Right atrium auricular region (tissue), 2 donors: ENCODE results near the gene GFAP. TPM values are rescaled to one million over a fixed set of nuclear protein-coding genes. Genes with fewer than 3 reads are reported as not detected.

ENCODE experiments used
- DNase-seq: peaks from one replicate; pipeline ENCODE4 v3.0.0-alpha.2; 2019; ENCODE audit warnings: low spot score
- H3K27ac ChIP-seq, 2 donors: fragments of 200-600 bp; sonication (generic); 1 replicate in 1 of 2; 2 replicates in 1 of 2; pipeline ENCODE4 v1.5.1; 2016 to 2019
- H3K27me3 ChIP-seq, 2 donors: fragments of 200-600 bp; sonication (generic); one replicate each; pipeline versions ENCODE4 v1.5.1 to v1.6.0; 2017 to 2019
- H3K36me3 ChIP-seq: fragments of 200-600 bp; sonication (generic); one replicate; pipeline ENCODE4 v1.5.1; 2016
- H3K4me1 ChIP-seq, 2 donors: fragments of 200-600 bp; sonication (generic); one replicate each; pipeline versions ENCODE4 v1.5.1 to v1.6.0; 2017 to 2019
- H3K4me3 ChIP-seq, 2 donors: fragments of 200-600 bp; sonication (generic); 1 replicate in 1 of 2; 2 replicates in 1 of 2; pipeline ENCODE4 v1.5.1; 2017 to 2019; ENCODE audit warnings: mild to moderate bottlenecking in 1 of 2, moderate library complexity in 1 of 2
- H3K9me3 ChIP-seq, 2 donors: fragments of 200-600 bp; sonication (generic); one replicate each; pipeline ENCODE4 v1.5.1; 2019
- CTCF ChIP-seq, 2 donors: fragments of 200-600 bp; sonication (generic); IDR thresholded peaks; one replicate each; pipeline ENCODE4 v1.5.1; 2019; ENCODE audit warnings: antibody characterized with exemption in 2 of 2
- total RNA-seq, 2 donors: library from RNA; depleted of rRNA; stranded (reverse); fragments of >200 nt; gene quantifications; one replicate each; pipeline ENCODE4 v1.1.0, GENCODE V29; 2016

GFAP gene
- total RNA-seq, 2 donors from 2014 or later: 4.6 to 5.3 TPM

GRCh38 chr17:44865231-44865660, 50.1 kb downstream of the GFAP start:
- Histone ChIP-seq H3K27me3 (no peaks in the 10 kb centered on the region), H3K9me3 (no peaks in the 10 kb centered on the region), H3K27ac (peak overlapping the region in 1 of 2 donors; percentile 17), H3K4me3 (no peak overlapping the region), H3K4me1 (peaks cover 0 to 12% of the 10 kb centered on the region in 2 donors), H3K36me3 (peaks cover 73% of the 10 kb centered on the region)
- DNase-seq: peak; percentile 70
- peak; percentile 84 to 93 for TF ChIP-seq CTCF (IDR thresholded peaks at IDR 0.05)

DNA sequence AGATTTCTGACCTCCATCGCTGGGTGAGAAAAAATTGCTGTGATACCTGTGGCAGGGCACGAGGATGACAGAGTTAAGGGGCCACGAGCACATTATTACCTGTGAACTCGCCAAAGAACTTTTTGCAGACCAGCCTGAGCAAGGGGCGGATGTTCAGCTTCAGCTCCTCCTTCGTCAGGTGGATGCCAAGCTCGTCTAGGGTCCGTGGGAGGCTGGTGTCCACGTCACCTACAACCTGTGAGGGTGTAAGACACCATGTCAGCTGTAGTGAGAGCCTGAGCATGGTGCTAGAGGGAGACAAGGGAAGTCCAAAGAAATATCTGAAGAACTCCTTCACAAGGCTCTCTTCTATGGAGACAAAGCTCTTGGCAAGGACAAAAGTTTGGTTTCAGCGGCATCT, 50.5 kb downstream of the GFAP start:
- Histone ChIP-seq H3K27ac (no peak overlapping the region), H3K36me3 (peaks cover 73% of the 10 kb centered on the region)

GRCh38 chr17:44863061-44863918, 52.0 kb downstream of the GFAP start:
- Histone ChIP-seq H3K27ac (no peak overlapping the region), H3K4me3 (no peak overlapping the region), H3K4me1 (peaks cover 0 to 11% of the 10 kb centered on the region in 2 donors), H3K27me3 (no peaks in the 10 kb centered on the region), H3K9me3 (no peaks in the 10 kb centered on the region), H3K36me3 (peaks cover 75% of the 10 kb centered on the region)
- no peak for DNase-seq
- no peak for TF ChIP-seq CTCF (IDR thresholded peaks at IDR 0.05)

More for the DNA sequence above, 50.5 kb downstream of the GFAP start:
- TF ChIP-seq CTCF (IDR thresholded peaks at IDR 0.05): no peak
- Histone ChIP-seq H3K9me3 (no peaks in the 10 kb centered on the region), H3K27me3 (no peaks in the 10 kb centered on the region), H3K4me1 (peaks cover 0 to 12% of the 10 kb centered on the region in 2 donors), H3K4me3 (no peak overlapping the region)
- DNase-seq: no peak

GRCh38 chr17:44862278-44862914, 52.9 kb downstream of the GFAP start:
- no peaks in the 10 kb centered on the region for H3K9me3 ChIP-seq
- TF ChIP-seq CTCF (IDR thresholded peaks at IDR 0.05): no peak
- H3K27ac ChIP-seq: no peak overlapping the region
- no peak for DNase-seq
- peaks cover 0 to 2% of the 10 kb centered on the region in 2 donors for H3K4me1 ChIP-seq
- H3K27me3 ChIP-seq: no peaks in the 10 kb centered on the region
- H3K36me3 ChIP-seq: peaks cover 74% of the 10 kb centered on the region
- no peak overlapping the region for H3K4me3 ChIP-seq

DNA sequence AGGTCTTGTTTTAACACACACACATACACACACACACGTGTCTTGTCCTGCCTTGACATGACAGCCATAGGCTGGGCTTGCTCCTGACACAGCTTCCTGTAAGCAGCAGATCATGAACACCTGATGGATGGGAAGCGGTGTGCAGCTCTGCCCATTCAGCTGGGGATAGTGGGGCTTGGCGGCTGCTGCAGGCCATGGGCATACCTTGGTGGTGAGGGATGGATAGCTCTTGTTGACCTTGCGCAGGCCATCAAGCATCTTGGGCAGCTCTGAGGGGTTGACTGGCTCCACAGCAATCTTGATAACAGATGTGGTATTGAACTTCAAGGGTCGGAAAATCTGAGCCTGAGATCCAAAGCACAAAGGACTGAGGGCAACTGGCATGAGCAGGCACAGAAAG, 55.6 kb downstream of the GFAP start:
- Histone ChIP-seq H3K27me3 (no peaks in the 10 kb centered on the region), H3K27ac (no peak overlapping the region), H3K4me1 (no peaks in the 10 kb centered on the region), H3K9me3 (no peaks in the 10 kb centered on the region), H3K4me3 (no peak overlapping the region), H3K36me3 (peaks cover 94% of the 10 kb centered on the region)
- no peak for DNase-seq
- no peak for TF ChIP-seq CTCF (IDR thresholded peaks at IDR 0.05)
